ENCODE data around the gene CENPP.

The CENPP gene

DNA sequence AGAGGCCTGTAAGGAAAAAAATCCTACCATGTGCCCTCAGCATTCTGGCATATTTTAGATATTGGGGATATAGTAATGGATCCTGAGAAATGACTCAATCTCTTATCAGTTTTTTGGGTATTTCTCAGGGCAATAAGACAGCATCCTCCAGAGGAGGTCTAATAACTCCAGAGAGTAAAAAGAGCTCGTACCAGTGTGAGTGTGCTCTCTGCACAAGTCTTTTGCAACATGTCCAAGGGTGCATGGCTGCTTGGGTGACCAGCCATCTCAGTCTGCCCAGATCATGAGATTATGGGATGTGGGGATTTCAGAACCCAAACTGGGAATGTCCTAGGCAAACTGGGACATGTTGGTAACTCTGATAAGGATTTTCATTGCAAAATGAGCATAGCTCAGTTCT lies 141.3 kb downstream of the CENPP start:
- H3K9me3 ChIP-seq (ENCODE audit: insufficient read depth, low read length) = no peaks in the 10 kb centered on the region
- TF ChIP-seq EZH2phosphoT487 (conservative IDR thresholded peaks at IDR 0.05; ENCODE audit: low read length) = no peak
- TF ChIP-seq, protein P1, sequence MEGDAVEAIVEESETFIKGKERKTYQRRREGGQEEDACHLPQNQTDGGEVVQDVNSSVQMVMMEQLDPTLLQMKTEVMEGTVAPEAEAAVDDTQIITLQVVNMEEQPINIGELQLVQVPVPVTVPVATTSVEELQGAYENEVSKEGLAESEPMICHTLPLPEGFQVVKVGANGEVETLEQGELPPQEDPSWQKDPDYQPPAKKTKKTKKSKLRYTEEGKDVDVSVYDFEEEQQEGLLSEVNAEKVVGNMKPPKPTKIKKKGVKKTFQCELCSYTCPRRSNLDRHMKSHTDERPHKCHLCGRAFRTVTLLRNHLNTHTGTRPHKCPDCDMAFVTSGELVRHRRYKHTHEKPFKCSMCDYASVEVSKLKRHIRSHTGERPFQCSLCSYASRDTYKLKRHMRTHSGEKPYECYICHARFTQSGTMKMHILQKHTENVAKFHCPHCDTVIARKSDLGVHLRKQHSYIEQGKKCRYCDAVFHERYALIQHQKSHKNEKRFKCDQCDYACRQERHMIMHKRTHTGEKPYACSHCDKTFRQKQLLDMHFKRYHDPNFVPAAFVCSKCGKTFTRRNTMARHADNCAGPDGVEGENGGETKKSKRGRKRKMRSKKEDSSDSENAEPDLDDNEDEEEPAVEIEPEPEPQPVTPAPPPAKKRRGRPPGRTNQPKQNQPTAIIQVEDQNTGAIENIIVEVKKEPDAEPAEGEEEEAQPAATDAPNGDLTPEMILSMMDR (IDR thresholded peaks at IDR 0.05; ENCODE audit: insufficient read depth, low read length, poor library complexity, severe bottlenecking) = no peak
- no peaks in the 10 kb centered on the region for H3K27me3 ChIP-seq (ENCODE audit: low read length)
- H3K9me2 ChIP-seq (replicated peaks; ENCODE audit: insufficient read depth, low read length) = no peaks in the 10 kb centered on the region
- H3K4me2 ChIP-seq (ENCODE audit: low read depth, low read length, poor library complexity, severe bottlenecking) = no peak overlapping the region
- H3K9ac ChIP-seq (ENCODE audit: low read length) = no peak overlapping the region
- H3K27ac ChIP-seq (ENCODE audit: low read depth, low read length) = no peak overlapping the region
- H3K79me2 ChIP-seq (ENCODE audit: insufficient read depth, low read length) = no peaks in the 10 kb centered on the region
- H3K36me3 ChIP-seq (ENCODE audit: low read length) = no peaks in the 10 kb centered on the region
- H3F3A ChIP-seq (ENCODE audit: insufficient read depth) = no peaks in the 10 kb centered on the region
- H4K20me1 ChIP-seq (ENCODE audit: low read depth, low read length) = 0 out of 2 replicates have a peak, but pooled peaks cover 3% of the 10 kb centered on the region
- no peak overlapping the region for H3K4me3 ChIP-seq (ENCODE audit: insufficient read depth, low read length, poor library complexity, severe bottlenecking)
- H2AFZ ChIP-seq (ENCODE audit: low read depth, low read length, severe bottlenecking) = no peak overlapping the region

GRCh38 chr9:92467511-92467910 lies 141.8 kb downstream of the CENPP start:
- no peaks in the 10 kb centered on the region for H3K27me3 ChIP-seq (ENCODE audit: low read length)
- H3K9me3 ChIP-seq (ENCODE audit: insufficient read depth, low read length) = no peaks in the 10 kb centered on the region
- no peaks in the 10 kb centered on the region for H3K79me2 ChIP-seq (ENCODE audit: insufficient read depth, low read length)
- H3K27ac ChIP-seq (ENCODE audit: low read depth, low read length) = no peak overlapping the region
- H3K9me2 ChIP-seq (replicated peaks; ENCODE audit: insufficient read depth, low read length) = no peaks in the 10 kb centered on the region
- TF ChIP-seq, protein P1 (IDR thresholded peaks at IDR 0.05; ENCODE audit: insufficient read depth, low read length, poor library complexity, severe bottlenecking) = no peak
- no peak for TF ChIP-seq EZH2phosphoT487 (conservative IDR thresholded peaks at IDR 0.05; ENCODE audit: low read length)
- H3K9ac ChIP-seq (ENCODE audit: low read length) = no peak overlapping the region
- H2AFZ ChIP-seq (ENCODE audit: low read depth, low read length, severe bottlenecking) = no peak overlapping the region
- H3K4me2 ChIP-seq (ENCODE audit: low read depth, low read length, poor library complexity, severe bottlenecking) = no peak overlapping the region
- H4K20me1 ChIP-seq (ENCODE audit: low read depth, low read length) = 0 out of 2 replicates have a peak, but pooled peaks cover 3% of the 10 kb centered on the region
- H3F3A ChIP-seq (ENCODE audit: insufficient read depth) = no peaks in the 10 kb centered on the region
- no peaks in the 10 kb centered on the region for H3K36me3 ChIP-seq (ENCODE audit: low read length)
- no peak overlapping the region for H3K4me3 ChIP-seq (ENCODE audit: insufficient read depth, low read length, poor library complexity, severe bottlenecking)

DNA sequence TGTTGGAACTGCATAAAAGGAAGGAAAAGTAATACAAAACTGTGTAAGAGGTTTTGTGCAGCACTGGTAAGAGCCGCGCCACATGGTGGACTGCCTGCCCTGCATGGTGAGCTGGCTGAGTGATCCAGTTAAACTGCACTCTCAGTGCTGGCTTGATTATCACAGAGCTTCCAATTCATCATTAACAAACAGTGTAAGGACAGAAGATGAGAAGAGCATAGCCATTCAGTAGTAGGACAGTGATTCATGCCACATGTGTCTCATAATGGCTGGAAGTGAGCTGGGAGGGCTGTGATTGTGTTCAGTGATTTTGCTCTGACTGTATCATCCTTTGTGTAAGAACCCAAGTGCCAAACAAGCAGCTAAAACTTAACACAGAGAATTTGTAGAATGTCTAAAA lies 142.5 kb downstream of the CENPP start:
- H3K4me3 ChIP-seq (ENCODE audit: insufficient read depth, low read length, poor library complexity, severe bottlenecking) = no peak overlapping the region
- no peak overlapping the region for H3K27ac ChIP-seq (ENCODE audit: low read depth, low read length)
- H3K36me3 ChIP-seq (ENCODE audit: low read length) = no peaks in the 10 kb centered on the region
- no peak overlapping the region for H3K9ac ChIP-seq (ENCODE audit: low read length)
- no peak overlapping the region for H2AFZ ChIP-seq (ENCODE audit: low read depth, low read length, severe bottlenecking)
- no peaks in the 10 kb centered on the region for H3K79me2 ChIP-seq (ENCODE audit: insufficient read depth, low read length)
- H4K20me1 ChIP-seq (ENCODE audit: low read depth, low read length) = 0 out of 2 replicates have a peak, but pooled peaks cover 3% of the 10 kb centered on the region
- no peaks in the 10 kb centered on the region for H3K27me3 ChIP-seq (ENCODE audit: low read length)
- no peaks in the 10 kb centered on the region for H3F3A ChIP-seq (ENCODE audit: insufficient read depth)
- no peaks in the 10 kb centered on the region for H3K9me3 ChIP-seq (ENCODE audit: insufficient read depth, low read length)
- H3K4me2 ChIP-seq (ENCODE audit: low read depth, low read length, poor library complexity, severe bottlenecking) = no peak overlapping the region
- no peaks in the 10 kb centered on the region for H3K9me2 ChIP-seq (replicated peaks; ENCODE audit: insufficient read depth, low read length)
- no peak for TF ChIP-seq EZH2phosphoT487 (conservative IDR thresholded peaks at IDR 0.05; ENCODE audit: low read length)
- TF ChIP-seq, protein P1 (IDR thresholded peaks at IDR 0.05; ENCODE audit: insufficient read depth, low read length, poor library complexity, severe bottlenecking) = no peak
